SK-N-SH (cell line): ENCODE data around the gene DNAJC10. TPM values are rescaled to one million over a fixed set of nuclear protein-coding genes. Genes with fewer than 3 reads are reported as not detected.
"Not testable (repeated sequence)": the region's sequence is repeated elsewhere in the genome, so short reads cannot be mapped to it uniquely, and the experiment has no call there.

ENCODE experiments used
- CTCF ChIA-PET: fragments of 300-600, 350-600 bp; formaldehyde crosslinking; extraction: SDS; loops from one replicate; lab custom pipeline; 2021; lab: Yijun Ruan, JAX
- POLR2A ChIA-PET: fragments of 350-600 bp; sonication (Branson Sonifier 250); formaldehyde crosslinking; extraction: SDS; loops from one replicate; lab custom pipeline; 2020; ENCODE audit warnings: antibody characterized with exemption, inconsistent platforms; lab: Yijun Ruan, JAX
- DNase-seq: peaks from one replicate; pipeline ENCODE4 v3.0.0; 2012
- H2AFZ ChIP-seq: fragments of 200-600 bp; sonication (generic); 2 replicates; pipeline ENCODE4 v1.8.1; 2016; ENCODE audit warnings: antibody characterized with exemption, mild to moderate bottlenecking, low read depth
- H3F3A ChIP-seq: fragments of 200-600 bp; sonication (generic); replicated peaks from 2 replicates; pipeline ENCODE3; 2016; ENCODE audit warnings: antibody characterized with exemption, mild to moderate bottlenecking; ENCODE audit not compliant: insufficient read depth
- H3K27ac ChIP-seq, 2 experiments: fragments of 200-500 bp in 1 of 2; fragments of 200-600 bp in 1 of 2; sonication (Bioruptor generic) in 1 of 2; sonication (generic), shearing (Covaris generic) in 1 of 2; 2 replicates each; pipeline versions ENCODE4 v1.5.1 to v1.6.1; 2014 to 2016; ENCODE audit warnings: low read depth in 2 of 2, inconsistent platforms in 1 of 2, low read length in 1 of 2, mild to moderate bottlenecking in 1 of 2, mixed read lengths in 1 of 2
- H3K27me3 ChIP-seq: fragments of 200-600 bp; sonication (generic), shearing (Covaris generic); 2 replicates; pipeline ENCODE4 v1.6.1; 2016; ENCODE audit warnings: mixed run types; ENCODE audit not compliant: insufficient read depth
- H3K36me3 ChIP-seq, 2 experiments: fragments of 200-500 bp in 1 of 2; fragments of 200-600 bp in 1 of 2; sonication (Bioruptor generic) in 1 of 2; sonication (generic) in 1 of 2; replicated peaks in 1 of 2; 2 replicates each; pipeline versions ENCODE3 to v1.5.1; 2014 to 2016; ENCODE audit warnings: low read length in 1 of 2, mild to moderate bottlenecking in 1 of 2; ENCODE audit not compliant: insufficient read depth in 2 of 2, control insufficient read depth in 1 of 2
- H3K4me1 ChIP-seq, 2 experiments: fragments of 200-500 bp in 1 of 2; fragments of 200-600 bp in 1 of 2; sonication (Bioruptor generic) in 1 of 2; sonication (generic), shearing (Covaris generic) in 1 of 2; 2 replicates each; pipeline versions ENCODE4 v1.5.1 to v1.6.1; 2014 to 2016; ENCODE audit warnings: low read depth in 1 of 2, low read length in 1 of 2, mixed run types in 1 of 2; ENCODE audit not compliant: insufficient read depth in 2 of 2, control insufficient read depth in 1 of 2
- H3K4me2 ChIP-seq: fragments of 200-600 bp; sonication (generic), shearing (Covaris generic); 2 replicates; pipeline ENCODE4 v1.6.1; 2017; ENCODE audit warnings: mixed run types
- H3K4me3 ChIP-seq, 2 experiments: fragments of 200-500 bp in 1 of 2; fragments of 200-600 bp in 1 of 2; sonication (Bioruptor generic) in 1 of 2; sonication (generic), shearing (Covaris generic) in 1 of 2; 2 replicates each; pipeline versions ENCODE4 v1.5.1 to v1.8.1; 2014 to 2016; ENCODE audit warnings: low read depth in 2 of 2, inconsistent platforms in 1 of 2, low read length in 1 of 2, mild to moderate bottlenecking in 1 of 2, mixed read lengths in 1 of 2, moderate library complexity in 1 of 2
- H3K79me2 ChIP-seq: fragments of 200-600 bp; sonication (generic); 2 replicates; pipeline ENCODE4 v1.8.1; 2017; ENCODE audit warnings: mild to moderate bottlenecking; ENCODE audit not compliant: insufficient read depth
- H3K9ac ChIP-seq: fragments of 200-600 bp; sonication (generic); 2 replicates; pipeline ENCODE4 v1.6.1; 2017; ENCODE audit warnings: mixed run types
- H3K9me2 ChIP-seq: fragments of 200-600 bp; sonication (generic); 2 replicates; pipeline ENCODE4 v1.6.1; 2017; ENCODE audit warnings: mixed run types
- H3K9me3 ChIP-seq: fragments of 200-600 bp; sonication (generic); 2 replicates; pipeline ENCODE4 v1.6.1; 2017; ENCODE audit warnings: mixed run types, mild to moderate bottlenecking, moderate library complexity
- H4K20me1 ChIP-seq: fragments of 200-600 bp; sonication (generic); 2 replicates; pipeline ENCODE4 v1.6.1; 2017; ENCODE audit warnings: mild to moderate bottlenecking, mixed run types; ENCODE audit not compliant: insufficient read depth
- CHD2 ChIP-seq: fragments of 150-350 bp; IDR thresholded peaks from 2 replicates; pipeline ENCODE4 v1.6.1; 2018; ENCODE audit warnings: low read length; ENCODE audit not compliant: partially characterized antibody
- ELF1 ChIP-seq: IDR thresholded peaks from 2 replicates; pipeline ENCODE4 v1.4.0; 2012
- EP300 ChIP-seq, 2 experiments: IDR thresholded peaks; 2 replicates each; pipeline versions ENCODE4 v1.4.0 to v1.6.1; 2012; ENCODE audit warnings: borderline replicate concordance in 1 of 2, low read depth in 1 of 2, low read length in 1 of 2
- GABPA ChIP-seq: IDR thresholded peaks from 2 replicates; pipeline ENCODE4 v1.4.0; 2012; ENCODE audit warnings: low read depth, mild to moderate bottlenecking
- IRF3 ChIP-seq: fragments of 150-350 bp; IDR thresholded peaks from 2 replicates; pipeline ENCODE4 v1.6.1; 2016; ENCODE audit warnings: mild to moderate bottlenecking, low read depth, low read length
- MEF2A ChIP-seq: IDR thresholded peaks from 2 replicates; pipeline ENCODE4 v1.4.0; 2012; ENCODE audit warnings: low read depth, borderline replicate concordance
- NFIC ChIP-seq: IDR thresholded peaks from 2 replicates; pipeline ENCODE4 v1.4.0; 2012; ENCODE audit warnings: borderline replicate concordance
- PBX3 ChIP-seq: IDR thresholded peaks from 2 replicates; pipeline ENCODE4; 2012
- POLR2AphosphoS5 ChIP-seq: IDR thresholded peaks from 2 replicates; pipeline ENCODE4 v1.6.1; 2012; ENCODE audit warnings: low read depth, low read length
- RAD21 ChIP-seq: IDR thresholded peaks from 2 replicates; pipeline ENCODE4 v1.6.1; 2012; ENCODE audit warnings: mild to moderate bottlenecking, low read length
- REST ChIP-seq: IDR thresholded peaks from 2 replicates; pipeline ENCODE4 v1.6.1; 2012; ENCODE audit warnings: mild to moderate bottlenecking, low read depth, low read length, moderate library complexity
- RXRA ChIP-seq: IDR thresholded peaks from 2 replicates; pipeline ENCODE4 v1.4.0; 2012; ENCODE audit warnings: low read depth, mild to moderate bottlenecking, borderline replicate concordance
- TAF1 ChIP-seq: IDR thresholded peaks from 2 replicates; pipeline ENCODE4 v1.6.1; 2012; ENCODE audit warnings: low read depth, mild to moderate bottlenecking, low read length, moderate library complexity, borderline replicate concordance
- TEAD4 ChIP-seq: IDR thresholded peaks from 2 replicates; pipeline ENCODE4 v1.4.0; 2012; ENCODE audit warnings: mild to moderate bottlenecking, borderline replicate concordance; ENCODE audit not compliant: insufficient read depth
- YY1 ChIP-seq: IDR thresholded peaks from 2 replicates; pipeline ENCODE4 v1.4.0; 2012; ENCODE audit warnings: low read depth, mild to moderate bottlenecking
- WGBS: methylation state at CpG from one replicate; pipeline ENCODE4 v1.1.6; 2017; ENCODE audit warnings: low lambda C conversion rate; 5-methylcytosine and 5-hydroxymethylcytosine counted together
- polyA plus RNA-seq, 3 experiments: library from polyadenylated mRNA; depleted of rRNA; stranded (reverse); fragments of >200 nt; gene quantifications; 2 replicates each; pipeline ENCODE4 v1.2.3, GENCODE V29; 2012
- TF ChIP-seq, protein P1 (sequence below): fragments of 200-600 bp; sonication (generic); IDR thresholded peaks from 2 replicates; pipeline ENCODE4 v1.6.1; 2017; ENCODE audit warnings: antibody characterized with exemption, mild to moderate bottlenecking, moderate library complexity

The DNAJC10 gene
- polyA plus RNA-seq, 1 of the 3 experiments (the other 2 are of a cell fraction), result 30.8 TPM

- ChIA-PET POLR2A (no interaction called here), CTCF (interaction anchor here (0.6 to 1.4 kb wide), 2 partner anchors 35 to 430 kb away, joined by 3 to 7 read pairs; no protein-coding TSS in a partner anchor)
- H3K36me3 ChIP-seq, result peaks cover 80 to 82% of the 10 kb centered on the region in 2 experiments
- no peaks in the 10 kb centered on the region for H3K9me3 ChIP-seq
- no peak overlapping the region for H3K27ac ChIP-seq
- no peak overlapping the region for H3K9ac ChIP-seq
- no peaks in the 10 kb centered on the region for H3K27me3 ChIP-seq
- no peaks in the 10 kb centered on the region for H3K9me2 ChIP-seq
- H3K4me2 ChIP-seq, result no peak overlapping the region
- H4K20me1 ChIP-seq, result no peaks in the 10 kb centered on the region
- H2AFZ ChIP-seq, result no peak overlapping the region
- no peaks in the 10 kb centered on the region for H3K4me1 ChIP-seq
- no peak for DNase-seq
- peaks cover 5% of the 10 kb centered on the region for H3F3A ChIP-seq
- no peaks in the 10 kb centered on the region for H3K79me2 ChIP-seq
- no peak overlapping the region for H3K4me3 ChIP-seq
- TF ChIP-seq TAF1 (no peak), PBX3 (no peak), NFIC (no peak), EP300 (IDR thresholded peaks at IDR 0.05; ENCODE audit: borderline replicate concordance in 1 of 2, low read depth in 1 of 2, low read length in 1 of 2) (no peak)
- TF ChIP-seq, all 33 proteins: peak for 0
Measured at GRCh38 chr2:182732736-182733135, 16.7 kb downstream of the DNAJC10 start.

GRCh38 chr2:182733572-182733971, 17.5 kb downstream of the DNAJC10 start:
- no peaks in the 10 kb centered on the region for H3K4me1 ChIP-seq
- H3K9me3 ChIP-seq, result no peaks in the 10 kb centered on the region
- no peak overlapping the region for H3K4me3 ChIP-seq
- H4K20me1 ChIP-seq, result no peaks in the 10 kb centered on the region
- no peaks in the 10 kb centered on the region for H3K79me2 ChIP-seq
- CTCF ChIA-PET, result interaction anchor here (1.1 kb wide), 1 partner anchor 29 kb away, joined by 3 read pairs; no protein-coding TSS in a partner anchor
- H3F3A ChIP-seq, result peaks cover 5% of the 10 kb centered on the region
- no peak for DNase-seq
- H2AFZ ChIP-seq, result no peak overlapping the region
- TF ChIP-seq RAD21 (no peak), CHD2 (no peak), RXRA (no peak), MEF2A (no peak), REST (no peak), POLR2AphosphoS5 (no peak), ELF1 (no peak), NFIC (no peak), TEAD4 (no peak), YY1 (no peak), IRF3 (no peak), EP300 (IDR thresholded peaks at IDR 0.05; ENCODE audit: borderline replicate concordance in 1 of 2, low read depth in 1 of 2, low read length in 1 of 2) (no peak), GABPA (no peak)
- TF ChIP-seq, protein P1, sequence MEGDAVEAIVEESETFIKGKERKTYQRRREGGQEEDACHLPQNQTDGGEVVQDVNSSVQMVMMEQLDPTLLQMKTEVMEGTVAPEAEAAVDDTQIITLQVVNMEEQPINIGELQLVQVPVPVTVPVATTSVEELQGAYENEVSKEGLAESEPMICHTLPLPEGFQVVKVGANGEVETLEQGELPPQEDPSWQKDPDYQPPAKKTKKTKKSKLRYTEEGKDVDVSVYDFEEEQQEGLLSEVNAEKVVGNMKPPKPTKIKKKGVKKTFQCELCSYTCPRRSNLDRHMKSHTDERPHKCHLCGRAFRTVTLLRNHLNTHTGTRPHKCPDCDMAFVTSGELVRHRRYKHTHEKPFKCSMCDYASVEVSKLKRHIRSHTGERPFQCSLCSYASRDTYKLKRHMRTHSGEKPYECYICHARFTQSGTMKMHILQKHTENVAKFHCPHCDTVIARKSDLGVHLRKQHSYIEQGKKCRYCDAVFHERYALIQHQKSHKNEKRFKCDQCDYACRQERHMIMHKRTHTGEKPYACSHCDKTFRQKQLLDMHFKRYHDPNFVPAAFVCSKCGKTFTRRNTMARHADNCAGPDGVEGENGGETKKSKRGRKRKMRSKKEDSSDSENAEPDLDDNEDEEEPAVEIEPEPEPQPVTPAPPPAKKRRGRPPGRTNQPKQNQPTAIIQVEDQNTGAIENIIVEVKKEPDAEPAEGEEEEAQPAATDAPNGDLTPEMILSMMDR, result no peak
- no peak overlapping the region for H3K9ac ChIP-seq
- POLR2A ChIA-PET, result no interaction called here
- 89% methylated on average over 1 of the region's 1 CpG for WGBS
- H3K27ac ChIP-seq, result no peak overlapping the region
- no peaks in the 10 kb centered on the region for H3K9me2 ChIP-seq
- H3K4me2 ChIP-seq, result no peak overlapping the region
- peaks cover 79 to 81% of the 10 kb centered on the region in 2 experiments for H3K36me3 ChIP-seq
- H3K27me3 ChIP-seq, result no peaks in the 10 kb centered on the region

GRCh38 chr2:182736856-182737255, 20.8 kb downstream of the DNAJC10 start:
- H4K20me1 ChIP-seq, H3K27ac ChIP-seq, H3K9me3 ChIP-seq, H3K4me2 ChIP-seq, H3K4me3 ChIP-seq, H2AFZ ChIP-seq, DNase-seq, CTCF ChIA-PET, H3F3A ChIP-seq, H3K27me3 ChIP-seq, H3K4me1 ChIP-seq, POLR2A ChIA-PET, H3K9me2 ChIP-seq, H3K79me2 ChIP-seq, H3K9ac ChIP-seq: not testable (repeated sequence)
- WGBS, result 97% methylated on average over 8 of the region's 8 CpGs
- peaks cover 81 to 82% of the 10 kb centered on the region in 2 experiments for H3K36me3 ChIP-seq
